Stimulated activated CD8-positive, alpha-beta memory T cell treated with anti-CD3 and anti-CD28 coated beads, Interleukin-15, amount 100 ng/mL, for 48 hours (primary cell): Measurements from ENCODE around the gene EIF2S2.
A peak's percentile ranks its signal among the peaks of the same experiment; 100 is the strongest.

Source experiments
- DNase-seq, 2 donors: peaks; one replicate each; pipeline ENCODE4 v3.0.0-alpha.2; 2020; ENCODE audit warnings: low read depth in 2 of 2

EIF2S2 gene

GRCh38 chr20:34089655-34090345, 22.2 kb downstream of the EIF2S2 start:
- DNase-seq = no peak

GRCh38 chr20:34089175-34089479, 22.9 kb downstream of the EIF2S2 start:
- no peak for DNase-seq

GRCh38 chr20:34088305-34089174, 23.5 kb downstream of the EIF2S2 start:
- no peak for DNase-seq

GRCh38 chr20:34085544-34086040, 26.5 kb downstream of the EIF2S2 start:
- DNase-seq = no peak

GRCh38 chr20:34084227-34084923, 27.7 kb downstream of the EIF2S2 start:
- no peak for DNase-seq

GRCh38 chr20:34083781-34084180, 28.3 kb downstream of the EIF2S2 start:
- no peak for DNase-seq

GRCh38 chr20:34083137-34083536, 28.9 kb downstream of the EIF2S2 start:
- no peak for DNase-seq

- DNase-seq = no peak
Observed at GRCh38 chr20:34082232-34082887, 29.7 kb downstream of the EIF2S2 start.

GRCh38 chr20:34079818-34080217, 32.2 kb downstream of the EIF2S2 start:
- DNase-seq = no peak

GRCh38 chr20:34078540-34078939, 33.5 kb downstream of the EIF2S2 start:
- no peak for DNase-seq

- DNase-seq = no peak
Observed at GRCh38 chr20:34076952-34077351, 35.1 kb downstream of the EIF2S2 start.

- no peak for DNase-seq
Observed at GRCh38 chr20:34075647-34076046, 36.4 kb downstream of the EIF2S2 start.

- DNase-seq = peak; percentile 27 to 41
Observed at GRCh38 chr20:34074101-34074760, 37.8 kb downstream of the EIF2S2 start.

GRCh38 chr20:34072778-34073177, 39.3 kb downstream of the EIF2S2 start:
- no peak for DNase-seq

GRCh38 chr20:34072076-34072475, 40.0 kb downstream of the EIF2S2 start:
- no peak for DNase-seq

- no peak for DNase-seq
Observed at GRCh38 chr20:34070859-34071258, 41.2 kb downstream of the EIF2S2 start.

- no peak for DNase-seq
Observed at GRCh38 chr20:34070079-34070439, 42.0 kb downstream of the EIF2S2 start.

GRCh38 chr20:34069341-34070078, 42.5 kb downstream of the EIF2S2 start:
- peak in 1 of 2 donors; percentile 16 for DNase-seq

- DNase-seq = no peak
Observed at GRCh38 chr20:34068001-34068400, 44.0 kb downstream of the EIF2S2 start.

GRCh38 chr20:34066476-34067090, 45.5 kb downstream of the EIF2S2 start:
- no peak for DNase-seq
